ENCODE results near the gene WDR1.
"Not testable (repeated sequence)": the region's sequence is repeated elsewhere in the genome, so short reads cannot be mapped to it uniquely, and the experiment has no call there.

WDR1 gene

DNA sequence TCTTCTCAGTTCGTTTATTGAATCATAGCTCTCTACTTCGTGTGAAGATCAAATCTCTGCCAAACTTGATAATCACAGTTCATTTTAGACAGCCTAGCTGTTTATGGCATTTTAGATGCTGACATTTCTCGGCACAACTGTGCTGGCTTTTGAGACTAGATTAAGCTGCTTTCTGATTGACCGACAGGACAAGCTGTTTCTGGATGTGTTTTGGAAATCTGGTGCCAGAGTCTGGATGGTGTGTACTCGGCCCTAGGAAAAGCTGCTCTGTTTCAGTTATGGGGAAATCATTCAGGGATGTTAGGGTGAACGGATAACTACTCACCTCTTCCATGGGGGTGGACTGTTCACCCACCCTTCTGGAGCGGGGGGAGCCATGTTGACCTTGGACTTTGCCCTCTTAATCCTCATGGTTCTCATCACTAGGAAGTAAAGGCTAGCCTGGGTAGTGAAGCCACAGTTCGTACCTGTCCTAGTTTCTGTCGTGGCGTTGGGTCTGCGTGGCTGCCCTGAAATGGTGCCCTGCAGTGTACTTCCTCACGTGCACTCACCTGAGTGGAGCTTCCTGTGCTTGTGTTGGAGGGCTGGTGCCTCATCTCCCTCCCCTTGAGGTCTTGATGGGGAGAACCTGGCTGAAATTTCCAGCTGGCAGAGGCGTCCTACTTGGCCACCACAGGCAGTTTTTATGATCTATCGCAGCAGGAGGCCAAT lies 13.7 kb upstream of the WDR1 start:
- no peak for DNase-seq (ENCODE audit: low read depth)

DNA sequence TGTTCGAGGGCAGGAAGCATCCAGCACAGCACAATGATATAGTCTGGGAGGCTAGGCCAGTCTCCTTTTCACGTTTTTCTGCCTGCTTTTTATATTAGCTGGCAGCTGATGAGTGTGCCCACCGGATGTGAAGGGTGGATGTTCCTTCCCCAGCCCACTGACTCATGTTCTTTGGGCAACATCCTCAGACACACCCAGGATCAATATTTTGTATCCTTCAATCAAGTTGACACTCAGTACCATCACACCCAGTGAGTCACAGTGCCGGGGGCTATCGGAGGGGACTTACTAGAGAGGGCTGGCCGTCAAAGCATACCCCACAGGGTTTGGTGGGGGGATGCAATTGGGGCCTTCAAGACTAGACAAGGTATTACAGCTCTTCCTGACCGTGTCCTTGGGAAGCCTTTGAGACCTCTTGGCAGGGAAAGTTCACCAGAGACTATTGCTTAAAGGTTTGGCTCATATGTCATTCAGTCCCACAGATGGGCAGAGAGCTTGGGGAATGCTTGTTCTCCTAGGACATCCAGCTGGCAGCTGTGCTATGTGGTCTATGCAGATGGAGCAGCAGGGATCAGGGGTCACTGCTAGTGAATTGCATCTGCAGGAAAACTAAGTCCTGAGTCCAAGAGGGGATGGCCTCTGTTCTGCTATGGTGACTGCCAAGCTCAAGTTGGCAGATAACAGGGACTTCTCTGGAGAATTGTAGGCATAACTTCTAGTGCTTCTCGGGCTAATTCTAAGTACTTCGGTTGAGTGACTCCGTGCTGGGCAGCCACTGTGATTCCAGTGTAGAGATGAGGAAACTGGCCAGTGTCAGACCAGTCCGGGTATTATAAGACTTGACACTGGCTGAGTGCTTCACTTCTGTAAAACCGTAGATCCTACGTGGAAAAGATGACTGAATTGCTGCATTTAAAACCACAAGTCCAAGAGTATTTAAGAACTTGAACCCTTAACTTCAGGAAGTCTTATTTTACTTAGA lies 12.9 kb upstream of the WDR1 start:
- DNase-seq (ENCODE audit: low read depth), result no peak

DNA sequence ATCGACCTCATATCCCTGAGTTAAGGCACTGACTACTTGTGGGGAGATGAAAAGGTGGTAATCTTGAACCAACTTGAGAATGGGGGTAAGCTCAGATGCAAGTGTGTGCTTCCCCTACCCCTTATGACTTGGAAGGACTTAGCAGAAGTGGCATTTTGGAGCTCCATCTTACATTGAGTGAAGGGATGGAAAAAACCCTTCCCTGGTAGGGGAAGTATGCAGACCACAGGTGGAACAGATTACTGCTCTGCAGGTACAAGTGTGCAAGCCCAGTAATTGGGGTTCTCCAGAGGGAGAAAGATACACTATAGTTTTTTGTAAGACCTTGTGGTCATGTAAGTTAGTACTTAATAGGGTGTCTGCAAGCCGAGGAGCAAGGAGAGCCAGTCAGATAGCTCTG lies 12.2 kb upstream of the WDR1 start:
- no peak for DNase-seq (ENCODE audit: low read depth)

DNA sequence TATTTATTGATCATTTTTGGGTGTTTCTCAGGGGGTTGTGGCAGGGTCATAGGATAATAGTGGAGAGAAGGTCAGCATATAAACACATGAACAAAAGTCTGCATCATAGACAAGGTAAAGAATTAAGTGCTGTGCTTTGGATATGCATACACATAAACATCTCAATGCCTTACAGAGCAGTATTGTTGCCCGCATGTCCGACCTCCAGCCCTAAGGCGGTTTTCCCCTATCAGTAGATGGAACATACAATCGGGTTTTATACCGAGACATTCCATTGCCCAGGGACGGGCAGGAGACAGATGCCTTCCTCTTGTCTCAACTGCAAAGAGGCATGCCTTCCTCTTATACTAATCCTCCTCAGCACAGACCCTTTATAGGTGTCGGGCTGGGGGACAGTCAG lies 10.9 kb upstream of the WDR1 start:
- DNase-seq (ENCODE audit: low read depth), result not testable (repeated sequence)

DNA sequence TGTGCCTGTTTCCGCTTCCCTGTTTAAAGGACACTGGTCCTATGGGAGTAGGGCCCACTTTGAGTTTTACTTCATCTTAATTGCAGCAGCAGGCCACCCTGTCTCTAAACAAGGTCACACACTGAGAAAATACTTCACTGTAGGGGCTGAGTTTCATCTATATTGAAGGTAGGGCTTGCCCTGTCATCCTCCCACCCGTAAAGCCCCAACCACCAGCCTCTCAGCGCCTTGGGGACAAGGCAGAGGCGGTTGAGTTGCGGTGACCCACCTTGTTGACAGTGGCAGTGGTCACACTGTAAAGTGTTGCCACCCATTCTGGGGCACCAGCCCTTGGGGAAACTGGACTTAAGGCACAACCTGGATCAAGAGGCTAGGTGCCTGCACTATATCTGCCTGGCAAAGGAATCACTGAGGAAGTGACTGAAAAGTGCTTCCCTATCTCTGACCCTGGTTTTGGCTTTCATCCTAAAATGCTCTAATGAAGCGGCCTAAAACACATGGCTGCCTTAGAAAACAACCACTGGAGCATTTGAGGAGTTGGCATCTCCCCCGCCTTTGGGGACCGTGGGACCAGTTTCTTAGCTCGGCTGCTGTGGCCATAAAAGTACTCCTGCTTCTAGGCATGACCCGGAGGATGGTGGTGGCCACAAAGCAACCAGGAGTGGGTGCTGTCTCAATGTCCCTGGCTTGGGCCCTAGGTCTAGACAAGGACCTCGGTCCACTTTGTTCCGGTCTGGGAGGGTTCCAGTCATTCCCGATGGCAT lies 7.8 kb upstream of the WDR1 start:
- no peak for DNase-seq (ENCODE audit: low read depth)

DNA sequence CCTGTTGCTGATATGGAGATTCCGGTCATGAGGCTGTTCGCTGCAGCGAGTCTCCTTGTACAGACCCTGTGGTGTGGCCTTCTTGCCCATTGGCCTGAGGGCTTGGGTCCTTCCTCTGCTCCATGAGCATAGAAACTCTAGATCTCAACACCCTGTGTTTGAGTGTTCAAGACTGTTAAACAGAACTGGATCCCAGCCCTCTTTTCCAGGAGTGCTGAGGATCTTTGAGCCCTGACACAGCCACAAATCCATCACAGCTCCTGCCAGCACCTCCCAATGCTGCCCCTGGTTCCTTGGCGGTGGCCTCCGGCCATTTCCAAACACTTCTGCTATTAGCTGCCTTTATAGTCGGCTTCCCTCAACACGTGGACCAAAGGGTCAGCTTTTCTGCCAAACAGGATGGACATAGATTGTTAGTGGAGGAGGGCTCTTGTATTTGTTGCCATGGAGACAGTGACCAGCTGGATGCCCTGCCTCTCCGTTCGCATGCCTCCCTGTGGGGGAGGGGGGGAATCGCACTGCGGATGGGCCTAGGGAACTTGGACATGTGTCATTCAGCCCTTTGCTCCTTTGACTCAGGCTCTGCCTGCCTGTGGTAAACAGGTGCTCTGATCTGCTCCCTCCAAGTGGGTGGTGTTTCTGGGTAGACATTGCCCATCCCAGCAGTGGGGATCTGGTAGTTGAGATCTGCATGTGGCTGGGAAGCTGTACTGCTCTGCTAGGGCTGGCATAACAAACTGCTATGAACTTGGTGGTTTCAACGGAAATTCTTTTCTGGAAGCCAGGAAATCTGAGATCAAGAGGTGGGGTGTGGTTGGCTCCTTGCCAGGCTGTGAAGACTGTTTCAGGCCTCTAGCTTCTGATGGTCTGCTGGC lies 6.9 kb upstream of the WDR1 start:
- DNase-seq (ENCODE audit: low read depth), result no peak

DNA sequence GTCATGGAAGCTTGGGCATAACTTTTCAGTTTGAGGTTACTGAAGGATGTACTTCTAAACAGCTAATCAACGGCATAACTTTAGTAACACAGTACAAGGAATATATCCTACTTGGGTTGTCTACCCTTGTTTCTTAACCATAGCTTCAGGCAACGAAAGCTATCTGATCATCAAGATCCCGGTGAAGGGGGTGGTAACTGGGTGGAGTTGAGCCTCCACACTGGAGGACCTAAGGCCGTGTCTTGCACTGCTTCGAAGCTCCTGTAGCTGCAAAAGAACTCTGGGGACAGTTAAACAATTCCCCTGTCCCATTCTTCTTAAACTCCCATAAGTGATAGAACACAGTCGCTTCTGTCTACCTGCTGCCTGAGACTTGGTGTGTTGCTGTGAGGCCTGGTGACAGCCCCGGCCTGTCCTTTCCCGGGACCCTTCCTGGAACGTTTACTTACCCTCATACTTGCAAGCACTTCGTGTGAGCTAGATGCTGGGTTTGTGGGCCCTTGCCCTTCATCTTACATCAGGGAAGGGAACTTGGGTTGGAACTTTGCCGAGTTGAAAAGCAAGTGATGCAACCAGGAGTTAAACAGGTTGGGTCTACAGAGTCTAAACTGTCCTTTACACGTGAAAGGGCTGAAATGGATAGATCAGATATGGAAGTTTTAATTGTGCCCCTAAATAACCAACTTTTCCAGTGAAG lies 5.8 kb upstream of the WDR1 start:
- DNase-seq (ENCODE audit: low read depth), result no peak

DNA sequence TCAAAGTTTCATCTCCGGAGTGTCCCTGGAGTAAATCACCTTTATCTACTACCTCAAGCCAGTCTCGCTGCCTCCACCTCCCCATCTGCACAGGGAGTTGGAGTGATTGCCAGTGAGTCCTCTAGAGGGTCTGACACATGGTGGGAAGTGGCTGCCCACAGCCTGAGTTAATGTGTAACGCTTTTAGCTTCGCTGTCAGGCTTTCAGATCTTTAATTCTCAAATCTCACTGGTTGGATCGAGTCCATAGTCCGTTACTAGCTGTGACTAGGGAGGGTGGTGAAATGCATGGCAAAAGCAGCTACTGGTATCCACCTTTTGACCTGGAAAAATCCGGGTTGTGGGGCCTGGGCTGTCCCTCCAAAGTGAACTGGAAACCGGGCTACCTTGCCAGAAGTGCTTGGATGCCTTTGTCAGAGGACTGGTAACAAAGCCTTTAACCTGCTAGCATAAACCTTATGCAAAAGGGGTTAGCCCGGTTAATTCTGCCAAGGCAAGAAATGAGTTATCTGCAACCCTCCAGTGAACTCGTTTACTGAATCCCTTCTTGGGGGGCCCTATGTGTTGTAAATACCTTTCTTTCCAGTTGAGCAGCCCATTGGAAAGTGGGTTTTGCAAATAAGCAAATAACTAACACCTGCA lies 5.1 kb upstream of the WDR1 start:
- DNase-seq (ENCODE audit: low read depth), result no peak

DNA sequence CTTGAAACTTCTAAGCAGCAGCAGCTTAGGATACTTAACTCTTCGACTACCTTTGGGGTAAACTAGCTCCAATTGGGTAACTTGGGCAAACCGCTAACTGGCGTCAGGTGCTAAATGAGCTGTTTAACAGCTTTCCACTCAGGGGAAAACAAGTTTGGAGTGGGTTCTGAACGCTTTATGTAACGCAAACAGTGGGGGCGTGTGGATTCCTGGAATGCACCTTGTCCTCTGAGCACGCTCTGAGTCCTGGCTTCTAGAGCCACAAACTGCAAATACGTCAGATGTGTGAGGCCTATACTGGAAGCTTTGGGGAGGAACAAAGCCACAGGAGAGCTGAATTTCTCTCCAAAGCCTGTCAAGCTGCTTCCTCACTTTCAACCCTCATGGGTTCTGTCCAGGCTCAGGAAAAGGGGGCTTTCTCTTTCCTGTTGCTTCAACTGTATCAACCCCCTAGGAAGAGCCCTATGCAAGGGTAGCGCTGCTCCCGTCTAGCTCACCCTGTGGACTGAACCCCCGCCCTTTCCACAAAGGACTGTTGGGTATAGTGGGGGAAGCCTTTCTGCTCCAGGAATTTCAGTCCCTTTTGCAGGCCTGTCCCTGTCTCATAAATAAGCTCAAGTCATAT lies 4.5 kb upstream of the WDR1 start:
- no peak for DNase-seq (ENCODE audit: low read depth)

DNA sequence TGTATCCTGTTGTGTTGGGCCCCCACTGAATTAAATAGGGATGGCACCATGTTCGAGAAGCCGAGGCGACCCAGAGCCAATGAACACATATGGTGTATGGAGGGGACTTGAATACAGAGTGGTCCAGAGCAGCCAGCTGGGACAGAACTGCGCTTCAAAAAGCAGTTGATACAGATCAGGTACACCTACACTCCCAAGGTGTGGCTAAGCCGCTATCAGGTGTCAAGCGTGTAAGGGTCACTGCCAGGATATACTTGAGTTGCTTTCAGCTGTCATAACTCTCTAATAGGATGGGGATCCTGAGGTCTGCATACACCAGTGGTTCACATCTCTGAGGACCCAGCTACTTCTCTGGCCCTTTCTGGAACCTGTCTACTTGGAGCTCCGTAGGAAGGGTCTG lies 3.2 kb upstream of the WDR1 start:
- no peak for DNase-seq (ENCODE audit: low read depth)

DNA sequence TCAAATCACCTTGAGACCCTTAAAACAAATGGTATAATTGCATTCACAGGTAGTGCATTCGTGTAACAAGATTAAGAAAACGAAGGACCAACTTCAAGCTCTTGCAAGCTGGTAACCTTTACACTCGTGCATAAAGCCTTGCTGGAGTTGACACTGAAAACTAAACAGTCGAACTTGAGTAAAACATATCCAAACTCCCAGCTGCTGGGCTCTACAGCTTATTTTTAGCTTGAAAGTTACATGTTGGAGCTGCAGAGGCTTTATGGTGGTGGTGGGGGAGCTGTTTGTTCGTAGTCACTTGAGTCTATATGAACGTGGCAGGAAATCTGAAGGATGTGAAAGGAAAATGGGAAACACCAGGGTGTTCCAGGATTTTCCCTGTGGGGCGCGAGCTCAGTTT lies 2.7 kb upstream of the WDR1 start:
- no peak for DNase-seq (ENCODE audit: low read depth)

DNA sequence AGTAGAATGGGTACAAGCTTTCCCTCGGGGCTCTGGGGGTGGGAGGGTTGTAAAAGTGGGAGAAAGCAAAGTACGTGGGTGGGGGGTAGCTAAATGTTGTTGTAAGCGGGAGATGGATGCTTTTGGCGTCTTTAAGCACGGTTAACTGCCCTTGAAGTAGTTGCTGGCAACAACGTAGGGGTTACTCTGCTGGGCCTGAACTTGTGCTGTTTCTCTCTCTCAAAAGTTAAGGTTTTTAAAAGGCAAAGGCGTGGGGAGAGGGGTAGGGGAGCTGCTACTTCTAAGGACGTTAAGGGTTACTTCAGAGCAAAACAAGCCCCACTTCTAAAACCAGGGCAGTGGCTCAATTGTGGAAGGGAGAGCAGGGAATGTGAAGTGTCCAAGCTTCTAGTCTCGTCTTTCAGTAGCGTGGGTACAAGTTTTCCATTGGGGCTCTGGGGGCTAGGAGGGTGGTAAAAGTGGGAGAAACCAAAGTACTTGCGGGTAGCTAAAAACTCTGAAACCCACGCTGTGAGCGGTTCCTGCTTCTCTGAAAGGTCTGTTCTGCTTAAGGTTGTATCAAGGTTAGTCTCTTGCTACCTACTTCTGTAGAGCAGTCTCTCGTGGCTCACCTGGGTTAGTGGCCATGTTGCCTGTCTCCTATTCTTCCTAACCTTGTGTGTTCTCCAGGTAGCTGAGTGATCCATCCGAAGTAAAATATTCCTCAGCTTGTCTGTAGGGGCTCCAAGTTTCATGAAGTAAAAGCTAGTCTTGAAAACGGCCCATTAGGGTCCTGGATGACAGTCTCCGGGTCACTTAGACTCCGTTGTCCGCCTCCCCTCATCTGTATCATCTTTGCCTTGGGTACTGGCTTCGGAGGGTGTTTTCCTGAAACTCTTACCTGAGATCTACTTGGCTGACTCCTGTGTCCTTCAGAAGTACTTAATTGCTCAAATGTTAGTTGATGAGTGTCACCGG lies 1.7 kb upstream of the WDR1 start:
- no peak for DNase-seq (ENCODE audit: low read depth)

DNA sequence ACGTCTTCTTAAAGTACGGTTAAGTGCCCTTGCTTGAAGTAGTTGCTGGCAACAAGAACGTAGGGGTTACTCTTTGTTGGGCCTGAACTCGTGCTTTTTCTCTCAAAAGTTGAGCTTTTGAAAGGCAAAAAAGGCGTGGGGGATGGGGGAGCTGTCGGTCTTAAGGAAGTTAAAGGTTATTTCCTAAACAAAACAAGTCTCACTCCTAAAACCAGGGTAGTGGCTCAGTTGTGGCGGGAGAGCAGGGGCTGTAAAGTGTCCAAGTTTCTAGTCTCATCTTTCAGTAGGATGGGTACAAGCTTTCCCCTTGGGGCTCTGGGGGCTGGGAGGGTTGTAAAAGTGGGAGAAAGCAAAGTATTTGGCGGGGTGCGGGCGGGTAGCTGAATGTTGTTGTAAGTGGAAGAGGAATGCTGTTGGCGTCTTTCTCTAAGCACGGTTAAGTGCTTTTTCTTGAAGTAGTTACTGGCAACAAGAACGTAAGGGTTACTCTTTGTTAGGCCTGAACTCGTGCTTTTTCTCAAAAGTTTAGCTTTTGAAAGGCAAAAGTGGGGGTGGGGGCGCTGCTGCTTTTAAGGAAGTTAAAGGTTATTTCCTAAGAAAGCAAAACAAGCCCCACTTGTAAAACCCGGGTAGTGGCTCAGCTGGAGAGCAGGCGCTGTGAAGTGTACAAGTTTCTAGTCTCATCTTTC lies 904 bp upstream of the WDR1 start:
- no peak for DNase-seq (ENCODE audit: low read depth)

DNA sequence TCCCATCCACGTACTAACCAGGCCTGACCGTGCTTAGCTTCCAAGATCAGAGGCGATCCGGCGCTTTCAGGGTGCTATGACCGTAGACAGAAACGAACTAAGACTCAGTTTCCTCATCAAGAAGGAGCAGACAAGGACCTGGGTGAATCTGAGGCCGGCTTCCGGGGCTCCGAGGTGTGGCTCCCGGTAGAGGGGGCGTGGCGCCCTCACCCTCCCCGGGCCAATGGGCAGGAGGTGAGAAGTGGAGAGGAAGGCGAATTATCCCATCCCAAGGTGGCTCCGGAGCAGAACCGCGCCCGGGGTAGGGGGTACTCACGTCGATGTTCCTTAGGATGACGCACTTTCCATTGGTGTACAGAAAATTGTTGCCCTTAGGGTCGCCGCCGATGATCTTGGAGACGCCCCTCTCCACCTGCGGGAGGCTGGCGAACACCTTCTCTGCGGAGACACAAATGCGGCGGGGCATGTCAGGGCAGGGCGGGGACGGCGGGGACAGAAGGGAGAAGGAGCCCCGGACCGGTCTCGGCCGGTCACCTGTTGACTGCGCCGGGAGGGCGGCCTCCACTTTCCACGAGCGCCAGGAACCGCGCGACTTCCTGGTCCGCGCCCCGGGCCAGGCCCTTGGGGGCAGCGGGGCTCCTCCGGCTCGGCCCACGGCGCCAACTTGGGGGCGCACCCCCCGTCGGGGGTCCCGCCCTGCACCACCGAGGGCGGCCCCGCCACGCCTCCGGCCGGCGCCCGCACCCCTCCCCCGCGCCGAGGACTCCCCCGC lies 616 bp downstream of the WDR1 start:
- DNase-seq (ENCODE audit: low read depth), result no peak

DNA sequence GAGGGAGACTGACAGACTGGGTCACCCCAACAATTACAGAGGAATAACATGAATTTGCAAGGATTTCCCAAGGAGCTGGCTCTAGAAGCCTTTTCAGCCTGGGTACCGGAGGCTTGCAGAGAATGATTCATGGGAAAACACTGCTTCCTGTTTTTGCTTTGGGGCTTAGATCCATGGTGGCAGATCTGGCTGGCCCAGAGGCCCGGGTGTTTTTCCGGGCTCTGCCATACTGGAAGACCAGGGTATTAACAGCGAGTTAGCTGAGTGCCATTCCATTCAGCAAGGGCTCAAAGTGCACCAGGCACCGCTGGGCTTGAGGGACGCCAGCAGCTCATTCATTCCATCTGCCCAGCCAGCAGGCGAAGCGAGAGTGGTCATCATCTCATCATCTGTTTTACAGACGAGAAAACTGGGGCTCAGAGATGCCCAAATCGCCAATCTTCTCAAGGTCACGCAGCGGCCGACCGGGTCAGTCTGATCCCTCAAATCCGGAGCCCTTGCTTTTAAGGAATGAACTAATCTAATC lies 1.3 kb downstream of the WDR1 start:
- DNase-seq (ENCODE audit: low read depth), result no peak

DNA sequence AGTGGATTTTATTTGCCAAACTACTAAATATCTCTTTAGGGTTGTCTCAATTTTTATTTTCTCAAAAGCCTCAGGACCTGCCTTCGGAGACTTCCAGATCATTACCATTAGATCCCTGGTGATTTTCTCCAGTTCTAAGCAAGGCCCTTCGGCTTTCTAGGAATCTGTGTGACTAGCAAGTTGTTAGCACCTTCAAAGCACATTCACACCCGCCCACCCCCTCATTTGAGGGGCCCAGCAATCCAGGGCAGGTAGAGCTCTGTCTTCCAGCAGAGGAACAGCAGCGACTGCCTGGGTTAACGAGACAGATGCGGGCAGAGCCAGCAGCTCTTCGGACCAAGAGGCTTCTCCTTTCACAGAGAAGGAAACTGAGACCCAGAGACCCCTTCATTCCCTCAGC lies 2.0 kb downstream of the WDR1 start:
- no peak for DNase-seq (ENCODE audit: low read depth)

DNA sequence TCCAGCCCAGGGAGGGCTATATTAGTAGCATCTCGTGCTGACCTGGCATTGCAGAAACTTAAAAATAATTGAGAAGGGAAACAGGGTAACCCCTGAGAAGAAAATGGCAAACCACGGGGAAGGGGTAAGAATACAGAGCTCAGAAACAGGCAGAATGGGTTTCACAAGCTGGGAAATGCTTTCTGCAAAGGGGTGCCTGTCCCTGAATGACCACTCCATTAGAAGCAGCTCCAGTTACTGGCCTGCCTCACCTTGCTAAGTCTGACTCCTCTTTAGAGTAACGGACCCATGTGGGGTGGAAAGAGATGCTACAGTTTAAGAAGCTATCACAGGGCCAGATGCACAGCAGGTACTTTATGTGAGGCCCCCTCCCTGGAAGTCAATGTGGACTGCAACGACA lies 2.5 kb downstream of the WDR1 start:
- DNase-seq (ENCODE audit: low read depth), result no peak

Data from fibroblast of the conjunctiva (primary cell).